NCI-H69 (cell line): Measurements from ENCODE around the gene ZBTB40.
A peak's percentile ranks its signal among the peaks of the same experiment; 100 is the strongest.

Source experiments
- DNase-seq: peaks from one replicate; lab custom pipeline; 2025; lab: John Stamatoyannopoulos, UW

The ZBTB40 gene

GRCh38 chr1:22533244-22533895 lies 81.7 kb downstream of the ZBTB40 start:
- DNase-seq = peak; percentile 80

- DNase-seq = no peak
Observed at GRCh38 chr1:22534951-22535350, 83.3 kb downstream of the ZBTB40 start.

GRCh38 chr1:22535399-22535798 lies 83.7 kb downstream of the ZBTB40 start:
- no peak for DNase-seq

DNA sequence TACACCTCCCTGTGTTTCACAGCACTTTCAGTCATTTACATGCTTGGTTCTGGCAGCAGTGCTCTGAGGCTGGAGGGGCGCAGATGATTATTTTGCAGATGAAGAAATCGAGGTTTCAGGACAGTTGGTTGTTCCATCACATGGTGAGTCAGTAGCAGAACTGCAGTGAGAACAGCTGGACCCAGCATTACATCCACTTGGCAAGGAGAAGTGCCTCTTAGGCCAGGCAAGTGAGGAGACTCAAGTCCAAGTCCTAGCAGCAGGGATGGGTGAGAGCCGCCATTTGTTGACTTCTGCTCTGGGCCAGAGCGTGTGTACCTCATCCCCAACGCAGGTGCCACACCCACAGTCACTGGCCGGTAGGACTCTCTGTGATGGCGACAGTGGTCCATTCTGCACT lies 84.9 kb downstream of the ZBTB40 start:
- no peak for DNase-seq

DNA sequence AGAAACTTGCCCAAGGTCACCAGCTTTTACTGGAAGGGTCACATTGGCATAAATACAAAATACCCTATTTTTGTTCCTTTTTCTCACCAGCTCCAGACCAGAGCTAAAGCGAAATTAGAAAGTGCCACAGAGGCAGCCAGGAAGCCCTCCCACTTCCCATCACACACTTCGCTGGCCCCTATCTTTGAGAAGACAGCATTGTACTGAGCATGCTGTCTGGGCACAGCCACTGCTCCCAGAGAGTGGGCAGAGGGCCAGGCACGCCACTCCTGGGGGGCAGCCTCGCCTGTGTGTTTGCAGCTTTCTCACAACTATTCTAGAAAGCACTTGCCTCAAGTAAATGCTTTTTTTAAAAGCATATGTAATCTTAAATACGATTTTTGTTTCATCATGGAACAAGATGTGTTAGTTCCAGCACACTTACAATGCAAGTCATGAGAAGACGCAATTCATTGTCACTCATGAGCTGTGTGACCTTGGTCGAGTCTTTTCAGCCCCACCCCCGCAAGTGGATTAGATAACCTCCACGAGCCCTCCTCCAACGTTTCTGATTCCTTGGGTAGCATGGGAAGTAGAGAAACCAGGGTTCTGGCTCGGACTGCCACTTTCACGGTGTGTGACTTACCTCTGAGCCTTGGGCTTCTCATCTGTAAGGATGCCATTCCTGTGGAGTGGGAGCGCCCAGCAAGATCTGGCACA lies 85.9 kb downstream of the ZBTB40 start:
- DNase-seq = no peak

GRCh38 chr1:22539510-22540118 lies 88.0 kb downstream of the ZBTB40 start:
- no peak for DNase-seq

- DNase-seq = peak; percentile 24
Observed at GRCh38 chr1:22540337-22540736, 88.7 kb downstream of the ZBTB40 start.

- no peak for DNase-seq
Observed at GRCh38 chr1:22542886-22543285, 91.2 kb downstream of the ZBTB40 start.

DNA sequence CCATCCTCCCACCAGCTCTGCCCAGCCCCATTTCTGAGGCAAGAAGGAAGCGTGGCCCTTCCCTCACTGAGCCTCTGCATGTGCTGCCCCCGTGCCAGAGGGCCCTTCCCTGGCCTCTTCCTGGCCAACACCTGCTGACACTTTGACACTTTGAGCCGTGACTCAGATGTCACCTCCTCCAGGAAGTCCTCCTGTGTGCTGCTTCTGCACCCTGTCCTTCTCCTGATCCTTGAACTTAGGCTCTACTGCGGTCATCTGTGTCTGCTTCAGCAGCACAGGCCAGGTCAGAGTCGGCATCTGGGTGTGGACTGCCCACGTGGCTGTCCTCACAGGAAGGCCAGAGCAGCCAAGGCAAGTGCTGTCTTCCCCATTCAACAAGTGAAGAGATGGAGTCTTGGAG lies 92.0 kb downstream of the ZBTB40 start:
- no peak for DNase-seq

DNA sequence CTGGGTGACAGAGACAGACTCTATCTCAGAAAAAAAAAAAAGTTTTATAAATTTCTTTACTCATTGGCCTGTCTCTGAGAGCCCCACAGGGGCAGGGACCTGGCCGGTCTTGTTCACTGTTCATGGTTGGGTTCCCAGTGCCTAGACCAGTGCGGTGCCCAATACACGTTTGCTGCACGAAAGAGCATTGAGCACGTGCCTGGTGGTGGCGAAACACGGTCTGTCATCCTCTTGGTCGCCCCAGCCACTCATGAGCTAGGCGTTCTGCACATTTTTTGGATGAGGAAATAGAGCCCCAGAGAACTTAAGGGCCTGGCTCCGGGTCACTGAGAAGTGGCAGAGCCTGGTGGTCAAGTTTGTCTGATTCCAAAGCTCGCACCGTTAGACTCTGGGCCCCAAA lies 93.0 kb downstream of the ZBTB40 start:
- no peak for DNase-seq

- DNase-seq = no peak
Observed at GRCh38 chr1:22545141-22545540, 93.5 kb downstream of the ZBTB40 start.

DNA sequence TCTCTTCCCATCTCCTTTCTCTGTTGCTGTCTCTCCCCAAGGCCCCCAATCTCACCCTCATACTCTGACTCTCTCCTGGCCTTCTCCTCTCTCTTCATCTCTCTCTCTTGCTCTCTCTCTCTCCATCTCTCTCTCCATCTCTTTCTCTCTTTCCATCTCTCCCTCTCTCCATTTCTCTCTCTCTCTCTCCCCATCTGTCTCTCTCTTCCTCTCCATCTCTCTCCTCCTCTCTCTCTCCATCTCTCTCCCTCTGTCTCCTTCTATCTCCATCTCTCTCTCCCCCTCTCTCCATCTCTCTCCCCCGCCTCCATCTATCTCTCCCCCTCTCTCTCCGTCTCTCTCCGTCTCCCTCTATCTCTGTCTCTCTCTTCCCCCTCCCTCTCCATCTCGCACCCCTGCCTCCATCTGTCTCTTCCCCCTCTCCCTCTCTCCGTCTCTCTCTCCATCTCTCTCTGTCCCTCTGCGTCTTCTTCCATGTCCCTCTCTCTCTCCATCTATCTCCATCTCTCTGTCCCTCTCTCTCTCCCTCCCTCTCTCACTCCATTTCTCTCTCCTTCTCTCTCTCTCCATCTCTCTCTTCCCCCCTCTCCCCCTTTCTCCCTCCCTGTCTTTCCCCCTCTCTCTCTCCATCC lies 95.7 kb downstream of the ZBTB40 start:
- DNase-seq = no peak

DNA sequence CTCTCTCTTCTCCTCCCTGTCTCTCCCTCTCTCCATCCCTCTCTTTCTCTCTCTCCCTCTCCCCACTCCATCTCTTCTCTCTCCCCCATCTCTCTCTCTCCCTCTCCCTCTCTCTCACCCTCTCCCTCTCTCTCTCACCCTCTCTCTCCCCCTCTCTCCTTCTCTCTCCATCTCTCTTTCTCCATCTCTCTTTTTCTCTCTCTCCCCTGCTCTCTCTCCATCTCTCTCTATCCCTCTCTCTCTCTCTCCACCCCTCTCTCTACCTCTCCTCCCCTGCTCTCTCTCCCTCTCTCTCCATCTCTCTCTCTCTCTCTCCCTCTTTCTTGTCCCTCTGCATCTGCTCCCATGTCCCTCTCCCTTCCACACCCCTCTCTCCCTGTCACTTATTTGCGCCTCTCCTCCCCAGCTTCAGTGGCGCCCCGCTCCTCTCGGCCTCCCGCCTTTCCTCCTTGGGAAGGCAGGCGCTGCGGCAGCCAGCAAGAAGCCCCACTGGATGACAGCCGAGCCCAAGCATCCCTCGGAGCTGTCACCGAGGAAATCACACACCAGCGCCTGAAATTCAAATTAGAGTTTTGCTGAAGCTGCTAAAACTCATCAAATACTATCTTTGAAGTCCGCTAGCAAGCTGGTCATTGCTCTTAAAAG lies 96.3 kb downstream of the ZBTB40 start:
- DNase-seq = no peak

DNA sequence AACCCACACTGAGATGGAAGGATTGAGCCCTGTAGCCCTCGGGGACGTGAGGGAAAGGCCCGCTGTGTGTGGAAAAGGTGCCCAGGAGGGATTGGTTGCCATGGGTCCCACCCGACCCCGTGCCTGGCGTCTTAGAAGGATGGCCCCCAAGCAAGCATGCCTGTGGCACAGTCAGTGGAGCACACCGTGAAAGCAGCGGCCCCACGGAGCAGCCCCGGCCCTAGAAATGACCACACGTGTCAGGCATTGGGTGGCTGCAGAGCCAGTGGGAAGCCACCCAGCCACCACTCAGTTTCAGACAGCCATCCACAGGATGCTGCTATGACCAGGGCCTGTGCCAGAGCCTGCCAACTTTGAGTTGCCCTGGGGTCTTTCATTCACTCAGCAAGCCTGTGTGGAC lies 98.4 kb downstream of the ZBTB40 start:
- no peak for DNase-seq

- DNase-seq = no peak
Observed at GRCh38 chr1:22551591-22551990, 99.9 kb downstream of the ZBTB40 start.

DNA sequence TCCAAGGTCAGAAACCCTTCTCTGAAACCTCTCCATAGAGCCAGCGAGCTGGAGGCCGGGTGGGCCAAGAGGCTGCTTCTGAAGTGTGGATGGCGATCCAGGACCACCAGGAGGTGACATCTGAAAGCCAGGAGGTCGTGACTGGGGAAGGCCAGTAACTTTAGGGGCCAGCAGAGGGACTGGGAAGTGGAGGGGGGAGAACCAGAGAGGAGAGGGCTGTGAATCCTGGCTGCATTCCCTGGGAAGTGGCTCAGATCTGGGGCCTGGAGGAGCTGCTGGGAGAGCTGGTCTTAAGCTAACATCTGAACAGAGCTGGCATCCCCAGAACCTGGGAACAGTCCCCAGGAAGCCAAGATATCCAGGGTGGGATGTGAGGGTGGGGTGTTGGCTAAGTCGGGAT lies 100.4 kb downstream of the ZBTB40 start:
- no peak for DNase-seq

DNA sequence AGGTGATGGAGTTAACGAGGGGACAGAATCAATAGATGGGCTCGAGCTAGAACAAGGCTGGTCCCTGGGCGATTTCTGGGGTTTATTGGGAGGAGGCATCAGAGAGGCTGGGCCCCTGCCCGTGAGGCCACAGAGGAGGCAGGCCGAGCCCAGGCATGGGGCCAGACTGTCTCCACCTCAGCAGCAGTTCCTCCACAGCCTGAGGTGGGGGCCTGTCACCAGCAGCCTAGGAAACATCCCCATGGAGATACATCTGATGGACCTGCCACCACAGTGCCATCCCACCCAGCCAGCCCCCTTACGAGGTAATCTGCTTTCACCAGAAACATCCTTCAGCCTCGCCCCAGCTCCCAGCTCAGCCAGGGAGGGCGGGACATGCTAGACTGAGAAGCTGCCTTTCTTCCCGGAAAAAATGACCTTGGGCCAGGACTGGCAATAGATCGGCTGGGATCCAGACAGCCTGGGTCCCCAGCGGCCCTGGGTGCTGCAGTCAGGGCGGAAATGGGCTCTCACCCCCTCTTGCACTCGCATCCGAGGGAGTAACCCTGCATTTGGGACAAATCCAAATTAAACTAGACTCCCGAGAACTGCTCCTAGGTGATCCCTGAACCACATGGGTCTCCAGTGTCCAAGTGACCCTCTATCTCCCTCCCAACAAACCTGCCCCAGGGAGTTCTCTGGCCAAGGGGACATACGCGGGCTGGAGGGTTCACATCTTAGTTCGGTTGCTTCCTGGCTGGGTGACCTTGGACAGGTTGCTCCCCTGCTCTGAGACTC lies 101.6 kb downstream of the ZBTB40 start:
- no peak for DNase-seq

DNA sequence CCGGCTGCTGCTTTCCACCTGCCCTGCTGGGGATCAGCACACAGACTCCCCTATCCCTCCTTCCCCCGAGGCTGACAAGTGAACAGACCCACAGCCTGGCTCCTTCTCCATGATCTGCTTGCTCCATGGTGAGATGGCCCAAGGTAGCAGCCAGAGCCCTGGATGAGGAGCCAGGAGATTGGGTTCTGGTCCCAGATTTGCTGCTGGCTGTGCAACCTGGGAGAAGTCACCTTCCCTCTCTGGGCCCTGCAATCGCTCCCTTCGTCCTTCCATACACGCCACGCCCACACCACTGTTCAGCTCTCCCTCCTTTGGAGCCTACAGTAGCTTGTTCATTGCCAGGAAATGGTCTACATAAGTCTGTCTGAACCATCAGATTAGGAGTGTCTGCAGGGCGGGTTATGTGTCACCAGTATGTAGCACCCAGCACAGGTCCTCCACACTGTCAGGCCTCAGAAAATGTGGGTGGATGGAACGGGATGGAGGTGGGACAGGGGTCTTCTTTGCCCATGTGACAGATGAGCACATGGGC lies 102.4 kb downstream of the ZBTB40 start:
- peak; percentile 4 for DNase-seq

- DNase-seq = no peak
Observed at GRCh38 chr1:22555371-22555656, 103.7 kb downstream of the ZBTB40 start.

DNA sequence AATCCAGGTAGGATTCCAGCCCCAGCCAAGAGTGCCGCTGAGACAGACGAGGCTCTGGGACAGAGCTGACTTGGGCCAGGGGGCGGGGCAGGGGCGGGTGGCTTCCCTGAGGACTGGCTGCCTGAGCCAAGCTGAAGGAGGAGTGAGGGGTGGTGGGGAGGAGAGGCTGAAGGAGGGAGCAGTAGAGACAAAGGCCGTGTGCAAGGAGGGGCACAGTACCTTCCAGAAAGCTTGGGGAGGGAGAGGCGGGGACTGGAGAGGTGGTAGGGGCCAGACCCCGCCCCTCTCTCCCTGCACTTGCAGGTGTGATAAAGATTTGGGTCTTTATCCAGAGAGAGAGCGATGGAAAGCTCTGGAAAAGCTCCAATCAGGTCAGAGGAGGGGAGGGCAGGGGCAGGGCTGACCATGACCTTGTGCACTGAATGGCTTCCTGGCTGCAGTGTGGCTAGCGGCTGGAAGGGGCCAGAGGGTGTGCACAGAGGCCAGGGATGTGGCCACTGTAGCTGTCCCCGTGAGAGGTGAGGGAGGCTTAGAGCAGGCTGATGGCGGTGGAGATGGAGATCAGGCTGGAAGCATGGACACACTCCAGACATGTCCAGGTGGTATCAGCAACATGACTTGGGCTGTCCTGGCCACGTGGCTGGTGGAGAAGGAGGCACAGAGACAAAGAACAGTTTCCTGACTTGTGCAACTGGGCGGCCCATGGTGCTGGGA lies 104.9 kb downstream of the ZBTB40 start:
- peak; percentile 36 for DNase-seq

DNA sequence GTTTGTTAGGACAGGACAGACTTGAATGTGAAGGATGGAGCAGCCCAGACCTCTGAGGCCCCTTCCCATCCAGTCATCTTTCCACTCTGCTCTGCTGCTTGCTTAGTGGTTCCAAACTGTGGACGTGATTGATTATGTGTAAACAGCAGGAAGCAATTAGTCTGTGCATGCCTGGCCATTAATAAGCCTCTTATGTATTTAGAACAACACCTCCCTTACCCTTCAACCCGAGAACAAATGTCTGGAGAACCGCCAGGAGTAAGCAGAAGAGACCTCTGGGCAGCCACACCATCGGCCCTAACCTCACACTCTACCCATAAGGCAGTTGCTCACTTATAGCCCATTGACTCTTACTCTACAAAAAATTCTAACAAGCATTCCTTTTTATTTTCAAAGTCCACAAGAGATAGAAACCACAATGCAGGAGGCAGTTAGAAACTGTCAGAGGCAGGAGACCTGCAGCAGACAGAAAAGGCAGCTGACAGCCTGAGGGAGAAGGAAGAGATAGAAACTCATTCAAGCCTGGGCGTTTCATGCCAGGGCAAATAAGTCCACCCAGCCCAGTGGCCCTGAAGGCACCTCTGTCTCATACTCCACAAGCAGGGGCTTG lies 105.8 kb downstream of the ZBTB40 start:
- peak; percentile 95 for DNase-seq
